ENCODE results near the gene TMEM220.

TMEM220 gene

DNA sequence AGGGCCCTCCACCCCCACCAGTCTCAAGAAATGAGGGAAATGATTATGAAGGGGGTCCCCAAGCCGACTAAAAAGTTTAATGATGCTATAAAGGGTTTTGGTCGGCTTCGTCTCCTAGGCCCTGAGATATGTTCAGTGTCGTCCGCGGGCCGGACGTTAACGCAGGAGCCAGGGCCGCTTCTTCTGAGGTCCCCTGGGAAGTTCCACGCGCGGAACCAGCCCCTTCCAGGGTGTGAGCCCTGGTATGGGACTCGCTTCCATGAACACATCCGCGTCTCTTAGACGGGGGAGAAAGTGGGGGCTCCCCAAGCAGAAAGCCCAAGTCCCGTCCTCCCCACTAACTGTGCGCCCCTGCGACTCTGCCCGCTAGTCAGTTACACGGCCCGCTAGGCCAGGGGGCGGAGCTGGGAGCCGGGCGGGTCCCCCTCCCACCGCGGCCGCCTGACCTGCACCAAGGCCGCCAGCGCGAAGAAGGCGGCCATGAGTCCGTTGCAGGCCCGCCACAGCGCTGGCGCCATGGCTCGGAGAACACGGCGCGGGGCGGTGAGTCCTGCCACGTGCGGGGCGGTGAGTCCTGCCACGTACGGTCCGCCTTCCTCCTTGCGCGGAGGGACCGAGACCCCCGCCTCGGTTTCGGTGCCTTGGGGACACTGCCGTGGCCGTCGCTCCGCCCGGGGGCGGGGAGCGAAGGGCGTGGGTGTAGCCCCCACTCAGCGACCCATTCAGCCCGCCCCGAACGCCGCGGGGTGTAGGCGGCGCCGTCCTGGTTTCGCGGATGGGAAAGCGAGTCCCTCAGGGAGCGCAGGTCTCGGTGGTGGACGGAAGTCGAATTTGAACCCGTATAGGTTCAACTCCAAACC, at the start of gene TMEM220:
Gene TMEM220 (minus strand): TSS at position 690 of the 860 bp plus-strand sequence. CDS start 172 bp downstream, at position 518.
- DNase-seq (ENCODE audit: low read depth in 2 of 2) = peak; percentile 18 to 45

- no peak for DNase-seq (ENCODE audit: low read depth in 2 of 2)
These were observed 49.8 kb upstream of the TMEM220 start for GRCh38 chr17:10779609-10780008.

GRCh38 chr17:10777890-10778289, 48.1 kb upstream of the TMEM220 start:
- DNase-seq (ENCODE audit: low read depth in 2 of 2) = no peak

GRCh38 chr17:10777131-10777807, 47.4 kb upstream of the TMEM220 start:
- DNase-seq (ENCODE audit: low read depth in 2 of 2) = no peak

DNA sequence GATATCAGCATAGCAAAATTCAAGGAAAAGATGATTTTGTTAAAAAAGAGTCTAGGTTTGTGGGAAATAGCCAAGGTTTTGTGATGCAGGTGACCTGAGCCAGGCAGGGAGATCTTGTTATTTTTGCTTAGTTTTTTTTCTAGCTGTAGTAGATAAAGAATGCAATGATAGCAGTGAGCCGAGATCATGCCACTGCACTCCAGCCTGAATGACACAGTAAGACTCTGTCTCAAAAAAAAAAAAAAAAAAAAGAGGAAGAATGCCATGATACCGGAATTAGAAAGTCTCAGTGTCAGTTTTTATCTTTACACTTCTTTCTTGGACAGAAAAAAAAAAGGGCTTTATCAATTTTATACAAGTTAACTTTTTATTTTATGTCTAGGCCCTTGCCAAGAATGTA, 46.6 kb upstream of the TMEM220 start:
- no peak for DNase-seq (ENCODE audit: low read depth in 2 of 2)

DNA sequence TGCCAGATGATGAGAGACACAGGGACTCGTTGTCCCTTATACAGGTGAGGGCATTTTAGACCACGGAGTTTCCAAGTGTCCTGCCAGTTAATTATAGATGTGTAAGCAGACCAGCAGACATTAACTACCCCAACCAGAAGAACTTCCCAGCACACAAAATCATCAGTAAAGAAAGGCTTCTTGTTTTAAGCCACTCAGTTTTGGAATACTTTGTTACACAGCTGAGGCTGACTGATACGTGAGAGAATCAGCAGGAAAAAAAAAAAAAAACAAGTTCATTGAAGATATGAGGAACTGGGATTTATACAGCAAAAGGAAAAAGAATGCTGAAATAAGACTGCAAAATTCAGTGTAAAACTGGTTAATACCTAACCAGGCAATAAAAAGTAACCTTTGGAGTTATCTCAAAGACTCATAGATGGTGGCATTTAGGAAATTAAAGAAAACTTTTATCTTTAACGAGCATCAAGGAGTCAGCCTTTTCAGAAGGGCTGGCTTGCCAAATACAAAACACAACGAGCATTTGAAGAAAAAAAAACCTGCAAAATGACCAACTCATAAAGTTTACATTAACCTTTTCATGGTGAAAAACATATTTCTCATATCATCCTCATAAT, 46.0 kb upstream of the TMEM220 start:
- no peak for DNase-seq (ENCODE audit: low read depth in 2 of 2)

GRCh38 chr17:10775058-10775457, 45.2 kb upstream of the TMEM220 start:
- DNase-seq (ENCODE audit: low read depth in 2 of 2) = no peak

DNA sequence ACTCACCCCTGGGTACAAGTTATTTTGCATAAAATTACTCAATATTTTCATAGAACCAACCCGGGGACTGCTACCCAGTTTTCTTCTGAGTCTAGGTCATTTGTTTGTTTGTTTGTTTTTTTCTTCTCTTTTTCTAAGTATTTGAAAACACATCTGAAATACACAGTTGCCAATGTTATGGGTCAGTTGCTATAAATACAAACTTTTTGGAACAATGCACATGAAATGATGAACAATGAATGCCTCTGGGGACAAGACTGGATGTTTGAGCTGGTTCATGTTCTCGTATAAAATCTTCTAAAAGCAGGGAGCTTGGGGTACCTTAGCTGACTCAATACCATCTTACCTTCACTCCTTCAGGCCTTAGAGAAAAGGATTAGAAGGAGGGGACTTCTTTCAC, 43.6 kb upstream of the TMEM220 start:
- DNase-seq (ENCODE audit: low read depth in 2 of 2) = no peak

GRCh38 chr17:10772425-10773380, 42.9 kb upstream of the TMEM220 start:
- peak; percentile 4 to 9 for DNase-seq (ENCODE audit: low read depth in 2 of 2)

DNA sequence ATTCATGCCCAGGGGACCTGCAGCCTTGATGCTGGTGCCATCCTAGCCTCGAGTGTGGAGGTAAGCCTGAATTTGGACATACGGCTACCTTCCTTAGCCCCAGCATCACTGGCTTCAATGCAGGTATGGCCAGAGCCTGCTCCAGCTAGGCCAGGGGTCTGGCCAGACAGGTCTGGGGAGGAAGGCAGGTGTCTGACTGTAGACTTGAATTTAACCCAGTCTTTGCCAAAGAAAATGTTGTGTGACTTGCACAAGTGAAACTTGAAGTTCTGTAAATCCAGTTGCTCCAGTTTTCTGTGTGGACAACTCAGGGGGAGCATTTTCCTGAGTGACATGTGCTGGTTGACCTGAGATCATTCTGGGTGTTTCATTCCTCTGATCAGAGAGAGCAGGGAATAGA, 41.3 kb upstream of the TMEM220 start:
- no peak for DNase-seq (ENCODE audit: low read depth in 2 of 2)

DNA sequence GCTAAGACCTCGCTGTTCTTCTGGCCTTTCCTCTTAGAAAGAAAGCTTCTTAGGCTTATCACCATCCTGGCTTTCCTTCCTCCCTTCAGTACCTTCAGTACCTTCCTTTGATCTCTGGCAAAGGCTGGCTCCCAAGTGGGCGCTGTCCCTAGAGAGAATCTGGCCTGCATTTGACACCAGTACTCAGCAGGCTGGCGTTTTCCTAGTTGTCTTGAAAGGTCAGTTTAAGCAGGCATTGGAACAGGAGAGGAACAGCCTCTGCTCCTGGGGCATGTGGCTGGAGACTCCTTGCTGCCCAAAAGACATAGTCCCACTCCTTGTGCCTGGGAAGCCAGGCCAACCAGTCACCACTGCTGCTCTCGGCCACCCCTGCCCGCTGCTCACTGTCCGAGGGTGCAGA, 40.0 kb upstream of the TMEM220 start:
- no peak for DNase-seq (ENCODE audit: low read depth in 2 of 2)

- DNase-seq (ENCODE audit: low read depth in 2 of 2) = no peak
These were observed 39.0 kb upstream of the TMEM220 start for GRCh38 chr17:10768750-10769251.

DNA sequence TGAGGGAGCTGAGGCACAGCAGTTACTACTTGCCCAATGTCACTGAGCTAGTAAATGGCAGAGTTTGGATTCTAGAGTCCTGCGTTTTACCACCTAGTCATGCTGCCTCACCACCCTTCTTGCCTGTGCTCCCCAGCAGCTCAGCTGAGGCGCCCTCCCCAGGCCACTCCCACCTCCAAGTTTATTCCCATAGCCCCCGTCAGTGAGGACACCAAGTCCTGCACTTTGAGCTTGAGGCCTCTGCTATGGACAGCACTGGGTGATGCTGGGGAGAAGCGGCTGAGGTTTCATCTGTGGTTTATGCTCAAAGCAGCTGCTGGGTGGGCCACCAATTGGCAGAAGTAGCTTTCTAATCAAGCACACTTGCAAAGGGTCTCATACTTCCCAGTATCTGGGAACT, 37.4 kb upstream of the TMEM220 start:
- no peak for DNase-seq (ENCODE audit: low read depth in 2 of 2)

DNA sequence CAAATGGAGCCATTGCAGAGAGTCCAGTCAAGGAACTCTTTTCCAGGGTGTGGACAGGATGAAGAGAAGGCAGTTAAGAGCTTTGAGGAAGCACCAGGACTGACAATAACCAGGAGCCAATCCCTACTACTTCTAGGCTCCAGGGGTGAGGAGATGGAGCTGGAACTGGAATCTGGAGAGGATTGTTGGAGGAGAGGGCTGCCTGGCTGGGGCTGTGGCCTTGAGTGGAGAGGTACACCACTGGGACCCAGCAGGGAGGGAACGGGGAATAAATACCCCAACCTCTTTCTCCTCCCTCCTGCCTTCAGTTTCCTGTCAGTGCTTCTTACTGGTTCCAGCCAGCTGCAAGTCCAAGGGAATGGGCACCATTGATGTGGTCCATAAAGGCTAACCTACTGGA, 32.2 kb upstream of the TMEM220 start:
- DNase-seq (ENCODE audit: low read depth in 2 of 2) = no peak

GRCh38 chr17:10761281-10761680, 31.5 kb upstream of the TMEM220 start:
- DNase-seq (ENCODE audit: low read depth in 2 of 2) = no peak

- no peak for DNase-seq (ENCODE audit: low read depth in 2 of 2)
These were observed 28.2 kb upstream of the TMEM220 start for GRCh38 chr17:10758062-10758461.

DNA sequence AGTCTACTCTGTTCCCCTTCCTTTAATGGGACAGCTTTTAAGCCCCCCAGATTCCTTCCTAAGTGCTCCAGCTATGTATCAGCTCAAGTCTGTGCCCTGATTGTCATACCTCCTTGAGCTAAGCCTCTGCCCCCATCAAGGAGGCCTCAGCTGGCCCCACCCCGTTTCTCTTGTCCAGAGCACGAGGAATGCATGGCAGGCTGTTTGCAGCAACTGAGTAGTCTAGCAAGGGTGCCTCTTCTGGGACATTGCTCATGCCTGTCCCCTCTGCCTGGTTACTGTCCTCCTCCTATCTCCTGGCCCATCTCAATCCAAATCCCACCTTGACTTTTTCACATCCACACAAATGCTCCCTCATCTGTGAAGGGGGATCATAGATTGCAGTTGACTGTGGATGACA, 27.8 kb upstream of the TMEM220 start:
- DNase-seq (ENCODE audit: low read depth in 2 of 2) = no peak

DNA sequence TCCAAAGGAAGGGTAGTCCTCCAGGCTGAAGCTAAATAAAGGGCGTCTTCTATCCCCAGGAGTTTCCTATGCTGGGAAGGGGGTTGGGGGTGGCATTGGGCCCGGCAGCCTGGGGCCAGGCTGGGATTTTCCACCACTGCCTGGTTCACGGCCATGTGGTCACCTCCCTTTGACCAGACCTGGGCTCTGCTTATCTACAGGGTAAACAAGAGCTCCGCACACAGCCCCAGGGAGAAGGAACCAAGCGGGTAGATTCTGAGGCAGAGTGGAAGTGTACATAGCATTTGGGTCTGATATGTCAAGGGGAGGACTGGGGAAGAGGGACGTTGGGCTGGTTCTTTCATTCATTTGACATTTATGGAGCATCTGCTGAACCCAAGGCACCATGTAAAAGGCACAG, 27.2 kb upstream of the TMEM220 start:
- no peak for DNase-seq (ENCODE audit: low read depth in 2 of 2)

GRCh38 chr17:10756619-10757018, 26.8 kb upstream of the TMEM220 start:
- no peak for DNase-seq (ENCODE audit: low read depth in 2 of 2)

DNA sequence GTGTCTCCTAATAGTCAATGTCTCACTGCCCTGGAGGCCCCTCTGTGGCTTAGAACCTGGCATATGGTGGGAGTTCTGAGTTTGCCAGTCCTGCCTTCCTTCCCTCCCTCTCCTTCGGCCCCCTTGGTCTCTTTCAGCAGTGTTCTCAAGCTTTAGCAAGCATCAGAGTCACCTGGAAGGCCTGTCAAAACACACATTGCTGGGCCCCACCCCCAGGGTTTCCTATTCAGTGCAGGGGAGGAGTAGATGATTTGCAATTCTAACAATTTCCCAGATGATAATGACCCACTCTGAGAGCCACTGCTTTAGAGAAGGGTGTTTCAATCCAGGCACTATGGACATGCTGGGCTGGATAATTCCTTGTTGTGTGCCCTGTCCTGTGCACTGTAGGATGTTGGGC, 26.4 kb upstream of the TMEM220 start:
- no peak for DNase-seq (ENCODE audit: low read depth in 2 of 2)

- DNase-seq (ENCODE audit: low read depth in 2 of 2) = no peak
These were observed 25.8 kb upstream of the TMEM220 start for GRCh38 chr17:10755592-10756127.

Measured in stimulated activated CD4-positive, alpha-beta T cell treated with anti-CD3 and anti-CD28 coated beads, Interleukin-1b, Interleukin-23, amount 100 ng/mL, for 4 hours (primary cell).